ENCODE results near the gene EIF4A3.

GRCh38 chr17:80177986-80178595, 31.2 kb upstream of the EIF4A3 start:
- no peak for TF ChIP-seq RELA (IDR thresholded peaks at IDR 0.05; ENCODE audit: borderline replicate concordance, partially characterized antibody)
- TF ChIP-seq RBBP5 (conservative IDR thresholded peaks at IDR 0.05) = no peak
- TF ChIP-seq POLR2AphosphoS5 (IDR thresholded peaks at IDR 0.05; ENCODE audit: low read length) = no peak
- no peak for TF ChIP-seq POLR2A (IDR thresholded peaks at IDR 0.05; ENCODE audit: low read depth, low read length)
- TF ChIP-seq EZH2 (IDR thresholded peaks at IDR 0.05; ENCODE audit: borderline replicate concordance, control insufficient read depth, low read depth, low read length) = no peak
- TF ChIP-seq, protein P1, sequence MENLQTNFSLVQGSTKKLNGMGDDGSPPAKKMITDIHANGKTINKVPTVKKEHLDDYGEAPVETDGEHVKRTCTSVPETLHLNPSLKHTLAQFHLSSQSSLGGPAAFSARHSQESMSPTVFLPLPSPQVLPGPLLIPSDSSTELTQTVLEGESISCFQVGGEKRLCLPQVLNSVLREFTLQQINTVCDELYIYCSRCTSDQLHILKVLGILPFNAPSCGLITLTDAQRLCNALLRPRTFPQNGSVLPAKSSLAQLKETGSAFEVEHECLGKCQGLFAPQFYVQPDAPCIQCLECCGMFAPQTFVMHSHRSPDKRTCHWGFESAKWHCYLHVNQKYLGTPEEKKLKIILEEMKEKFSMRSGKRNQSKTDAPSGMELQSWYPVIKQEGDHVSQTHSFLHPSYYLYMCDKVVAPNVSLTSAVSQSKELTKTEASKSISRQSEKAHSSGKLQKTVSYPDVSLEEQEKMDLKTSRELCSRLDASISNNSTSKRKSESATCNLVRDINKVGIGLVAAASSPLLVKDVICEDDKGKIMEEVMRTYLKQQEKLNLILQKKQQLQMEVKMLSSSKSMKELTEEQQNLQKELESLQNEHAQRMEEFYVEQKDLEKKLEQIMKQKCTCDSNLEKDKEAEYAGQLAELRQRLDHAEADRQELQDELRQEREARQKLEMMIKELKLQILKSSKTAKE (IDR thresholded peaks at IDR 0.05; ENCODE audit: low read depth, poor library complexity, severe bottlenecking) = no peak
- TF ChIP-seq, protein P2, sequence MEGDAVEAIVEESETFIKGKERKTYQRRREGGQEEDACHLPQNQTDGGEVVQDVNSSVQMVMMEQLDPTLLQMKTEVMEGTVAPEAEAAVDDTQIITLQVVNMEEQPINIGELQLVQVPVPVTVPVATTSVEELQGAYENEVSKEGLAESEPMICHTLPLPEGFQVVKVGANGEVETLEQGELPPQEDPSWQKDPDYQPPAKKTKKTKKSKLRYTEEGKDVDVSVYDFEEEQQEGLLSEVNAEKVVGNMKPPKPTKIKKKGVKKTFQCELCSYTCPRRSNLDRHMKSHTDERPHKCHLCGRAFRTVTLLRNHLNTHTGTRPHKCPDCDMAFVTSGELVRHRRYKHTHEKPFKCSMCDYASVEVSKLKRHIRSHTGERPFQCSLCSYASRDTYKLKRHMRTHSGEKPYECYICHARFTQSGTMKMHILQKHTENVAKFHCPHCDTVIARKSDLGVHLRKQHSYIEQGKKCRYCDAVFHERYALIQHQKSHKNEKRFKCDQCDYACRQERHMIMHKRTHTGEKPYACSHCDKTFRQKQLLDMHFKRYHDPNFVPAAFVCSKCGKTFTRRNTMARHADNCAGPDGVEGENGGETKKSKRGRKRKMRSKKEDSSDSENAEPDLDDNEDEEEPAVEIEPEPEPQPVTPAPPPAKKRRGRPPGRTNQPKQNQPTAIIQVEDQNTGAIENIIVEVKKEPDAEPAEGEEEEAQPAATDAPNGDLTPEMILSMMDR (IDR thresholded peaks at IDR 0.05 in 2 of 3, conservative IDR thresholded peaks at IDR 0.05 in 1 of 3; ENCODE audit: control insufficient read depth in 2 of 3, extremely low read depth in 1 of 3, insufficient read depth in 1 of 3, low read depth in 3 of 3, low read length in 3 of 3) = no peak
- TF ChIP-seq SRF (IDR thresholded peaks at IDR 0.05; ENCODE audit: low read depth in 2 of 2, low read length in 2 of 2) = no peak
- TF ChIP-seq TAF1 (IDR thresholded peaks at IDR 0.05; ENCODE audit: borderline replicate concordance, low read depth, low read length) = no peak
- TF ChIP-seq BRCA1 (IDR thresholded peaks at IDR 0.05; ENCODE audit: low read depth, low read length) = no peak
- TF ChIP-seq REST (IDR thresholded peaks at IDR 0.05; ENCODE audit: low read depth, low read length) = no peak
